ENCODE data around the gene NMT1.
"Not testable (repeated sequence)": the region's sequence is repeated elsewhere in the genome, so short reads cannot be mapped to it uniquely, and the experiment has no call there.

The NMT1 gene

DNA sequence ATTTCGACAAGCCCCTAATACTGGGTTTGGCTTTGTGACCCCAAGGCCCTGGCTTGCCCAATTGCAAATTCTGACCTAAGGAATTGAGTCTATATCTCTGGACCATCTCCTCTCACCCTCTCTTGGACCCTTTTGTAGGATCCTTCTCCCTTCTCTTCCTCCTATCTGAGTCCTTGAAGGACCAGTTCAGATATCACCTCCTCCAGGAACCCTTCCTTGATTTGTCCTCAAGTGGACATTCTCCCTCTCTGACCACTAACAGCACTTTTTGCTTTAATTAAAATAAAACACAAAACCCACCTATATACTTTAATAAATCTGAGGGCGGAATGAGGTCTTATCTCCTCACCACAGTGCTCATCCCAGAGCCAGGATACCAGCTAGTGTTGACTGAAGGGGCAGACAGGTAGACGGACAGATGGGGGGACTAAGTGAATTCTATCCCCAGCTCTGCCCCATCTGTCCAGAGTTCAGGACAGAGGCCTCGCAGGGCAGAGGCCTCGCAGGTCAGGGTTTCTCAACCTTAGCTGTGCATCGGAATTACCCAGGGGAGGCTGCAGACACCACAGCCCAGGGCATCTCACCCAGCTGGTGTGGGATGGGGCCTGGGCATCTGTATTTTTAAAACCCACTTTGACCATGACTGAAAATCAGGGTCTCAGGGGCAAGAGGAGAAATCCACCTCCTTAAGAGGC lies 62.1 kb downstream of the NMT1 start:
- no peak for DNase-seq

DNA sequence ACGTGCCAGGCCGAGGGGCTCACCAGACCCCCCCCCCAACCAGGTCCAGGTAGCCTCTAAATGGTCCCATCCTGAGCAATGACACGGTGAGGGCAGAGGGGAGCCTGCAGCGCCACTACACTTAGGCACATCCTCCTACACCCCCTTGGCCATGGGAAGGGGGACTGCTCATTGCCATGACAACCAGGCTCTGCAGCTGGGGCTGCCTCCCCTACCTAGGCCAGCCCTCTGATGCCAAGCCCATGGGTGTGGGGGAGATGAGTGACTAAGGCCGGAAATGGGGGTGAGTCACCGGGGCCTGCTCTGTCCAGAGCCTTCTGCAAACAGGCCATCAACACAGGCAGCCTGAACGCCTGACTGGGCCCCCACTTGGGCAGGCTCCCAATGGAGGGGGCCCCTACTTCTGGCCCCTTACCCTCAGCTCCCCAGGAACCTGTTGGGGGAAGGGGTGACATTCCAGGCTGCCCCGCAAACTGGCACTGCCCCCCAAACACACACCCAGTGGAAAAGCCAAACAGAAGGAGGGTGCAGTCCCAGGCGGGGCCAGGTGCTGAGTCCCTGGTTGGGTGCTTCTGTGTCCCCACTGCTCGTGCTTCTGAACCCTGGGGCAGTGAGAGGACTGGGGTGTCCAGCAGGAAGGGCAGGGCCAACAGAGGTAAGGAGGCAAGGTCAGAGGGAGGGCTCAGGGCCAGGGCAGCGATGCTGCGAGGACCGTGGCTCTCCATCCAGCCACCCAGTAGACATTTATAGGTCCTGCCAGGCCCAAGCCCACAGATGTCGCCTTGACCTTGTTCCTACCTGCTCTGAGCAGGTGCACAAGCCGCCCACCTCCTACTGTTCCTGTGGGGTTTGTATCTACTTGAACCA lies 63.0 kb downstream of the NMT1 start:
- DNase-seq, result no peak

DNA sequence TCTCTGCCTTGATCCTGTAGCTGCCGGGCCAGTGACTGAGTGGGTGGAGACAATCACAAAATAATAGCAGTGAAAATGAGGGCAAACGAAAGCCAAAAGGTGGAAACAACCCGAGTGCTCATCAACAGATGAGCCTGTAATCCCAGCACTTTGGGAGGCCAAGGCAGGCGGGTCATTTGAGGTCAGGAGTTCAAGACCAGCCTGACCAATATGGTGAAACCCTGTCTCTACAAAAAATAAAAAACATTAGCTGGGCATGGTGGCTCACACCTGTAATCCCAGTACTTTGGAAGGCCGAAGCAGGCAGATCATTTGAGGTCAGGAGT lies 63.6 kb downstream of the NMT1 start:
- DNase-seq, result not testable (repeated sequence)

DNA sequence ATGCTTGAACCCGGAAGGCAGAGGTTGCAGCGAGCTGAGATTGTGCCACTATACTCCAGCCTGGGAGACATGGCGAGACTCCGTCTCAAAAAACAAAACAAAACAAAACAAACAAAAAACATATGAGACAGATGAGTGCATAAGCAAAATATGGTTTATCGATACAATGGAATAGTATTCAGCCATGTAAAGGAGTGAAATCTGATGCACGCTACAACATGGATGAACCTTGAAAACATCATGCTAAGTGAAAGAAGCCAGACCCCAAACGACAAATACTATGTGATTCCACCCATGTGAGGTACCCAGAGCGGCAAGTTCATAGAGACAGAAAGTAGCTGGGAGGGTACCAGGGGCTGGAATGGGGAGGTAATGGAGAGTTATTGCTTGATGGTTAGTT lies 64.4 kb downstream of the NMT1 start:
- DNase-seq, result no peak

DNA sequence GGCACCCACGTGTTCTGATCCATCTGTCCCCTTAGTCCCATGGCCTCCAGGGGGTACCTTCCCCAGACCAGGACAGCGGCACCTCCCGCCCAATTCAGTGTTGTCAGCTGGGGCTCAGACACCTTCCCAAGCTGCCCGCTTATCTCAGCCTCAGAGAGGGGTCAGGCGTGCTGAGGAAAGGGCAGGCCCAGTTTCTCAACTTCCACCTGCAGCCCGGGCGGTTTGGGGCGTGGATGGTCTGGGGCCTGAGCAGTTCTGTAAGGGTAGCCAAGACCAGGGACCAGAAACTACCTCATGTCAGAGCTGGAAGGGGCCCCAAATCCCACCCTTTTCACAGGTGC lies 66.1 kb downstream of the NMT1 start:
- no peak for DNase-seq

DNA sequence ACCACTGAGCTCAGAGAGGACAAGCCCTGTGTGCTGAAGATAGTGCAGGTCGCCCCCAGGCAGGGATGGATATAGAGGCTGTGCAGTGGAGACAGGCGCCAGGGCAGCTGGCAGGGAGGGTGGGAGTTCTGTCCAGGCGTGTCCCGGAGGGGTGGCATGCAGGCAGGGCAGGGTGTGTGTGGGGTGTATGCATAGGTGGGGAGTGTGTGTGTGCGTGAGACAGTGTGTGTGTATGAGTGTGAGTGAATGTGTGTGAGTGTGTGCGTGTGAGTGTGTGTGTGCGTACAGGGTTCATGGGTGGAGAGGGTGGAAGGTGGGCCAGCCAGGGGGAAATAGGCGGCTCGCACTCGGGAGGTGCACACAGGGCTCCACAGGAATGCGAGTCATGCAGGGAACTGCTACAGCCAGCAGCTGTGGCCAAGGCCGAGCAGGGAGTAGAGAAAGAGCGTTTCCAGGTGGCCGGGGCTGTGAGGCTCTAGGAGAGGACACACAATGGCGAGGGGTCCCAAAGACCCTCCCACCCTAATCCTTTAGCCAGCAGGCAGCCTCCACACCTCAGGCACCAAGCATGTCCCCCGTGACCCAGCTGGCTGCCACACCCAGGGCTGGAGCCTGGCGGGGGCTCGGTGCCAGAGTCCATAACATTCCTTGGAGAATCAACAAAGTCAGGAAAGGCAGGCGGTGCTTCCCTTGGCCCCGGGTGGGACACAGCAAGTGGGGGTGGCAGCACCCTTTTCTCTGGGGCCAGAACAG lies 66.6 kb downstream of the NMT1 start:
- no peak for DNase-seq

DNA sequence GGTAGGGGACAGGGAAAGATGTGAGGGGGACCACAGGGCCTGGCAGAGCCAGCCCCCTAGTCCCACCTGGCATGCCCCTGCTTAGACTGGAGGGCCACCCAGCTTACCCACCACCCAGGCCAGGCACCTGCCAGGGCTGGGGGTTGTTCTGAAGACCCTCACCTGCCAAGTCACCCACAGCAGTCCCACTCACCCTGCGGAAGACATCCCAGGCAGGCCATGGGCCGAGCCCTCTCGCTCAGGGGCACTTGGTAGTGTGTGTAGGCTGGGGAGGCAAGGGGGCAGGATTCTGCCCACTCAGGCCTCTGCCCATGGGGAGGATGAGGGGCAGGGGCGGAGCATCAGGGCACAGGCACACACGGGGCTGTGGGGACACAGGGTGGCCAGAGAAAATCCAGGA lies 67.2 kb downstream of the NMT1 start:
- no peak for DNase-seq

DNA sequence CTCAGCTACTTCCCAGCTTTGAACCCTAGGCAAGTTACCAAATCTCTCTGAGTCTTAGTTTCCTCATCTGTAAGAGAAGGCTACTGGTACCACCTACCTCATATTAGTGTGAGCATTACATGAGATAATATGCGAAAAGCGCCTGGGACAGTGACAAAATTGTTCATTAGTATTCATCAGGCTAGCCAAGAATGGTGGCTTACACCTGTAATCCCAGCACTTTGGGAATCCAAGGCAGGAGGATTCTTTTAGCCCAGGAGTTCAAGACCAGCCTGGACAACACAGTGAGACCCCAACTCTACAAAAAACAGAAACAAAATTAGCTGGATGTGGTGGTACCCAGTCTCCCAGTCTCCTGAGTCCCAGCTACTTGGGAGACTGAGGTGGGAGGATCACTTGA lies 67.9 kb downstream of the NMT1 start:
- no peak for DNase-seq

DNA sequence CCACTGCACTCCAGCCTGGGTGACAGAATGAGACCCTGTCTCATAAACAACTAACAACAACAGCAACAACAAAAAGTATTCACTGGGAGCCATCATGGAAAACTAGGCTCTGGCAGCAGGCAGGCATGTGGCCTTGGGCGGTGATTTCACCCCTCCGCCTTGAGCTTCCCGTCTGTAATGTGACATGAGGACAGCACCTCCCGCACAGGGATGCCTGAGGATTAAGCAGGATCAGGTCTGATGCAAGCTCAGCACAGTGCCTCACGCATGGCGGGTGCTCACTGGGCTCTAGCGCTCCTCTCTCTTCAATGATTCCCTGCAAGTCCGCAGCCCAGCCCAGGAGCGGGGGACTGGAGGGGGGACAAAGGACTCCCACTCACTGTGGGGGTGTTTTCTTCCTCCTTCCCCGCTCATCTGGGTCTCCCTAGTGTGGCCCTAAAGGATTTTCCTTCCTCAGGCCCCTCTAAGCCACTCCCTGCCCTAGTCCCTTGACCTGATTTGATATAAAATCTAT lies 68.4 kb downstream of the NMT1 start:
- no peak for DNase-seq

DNA sequence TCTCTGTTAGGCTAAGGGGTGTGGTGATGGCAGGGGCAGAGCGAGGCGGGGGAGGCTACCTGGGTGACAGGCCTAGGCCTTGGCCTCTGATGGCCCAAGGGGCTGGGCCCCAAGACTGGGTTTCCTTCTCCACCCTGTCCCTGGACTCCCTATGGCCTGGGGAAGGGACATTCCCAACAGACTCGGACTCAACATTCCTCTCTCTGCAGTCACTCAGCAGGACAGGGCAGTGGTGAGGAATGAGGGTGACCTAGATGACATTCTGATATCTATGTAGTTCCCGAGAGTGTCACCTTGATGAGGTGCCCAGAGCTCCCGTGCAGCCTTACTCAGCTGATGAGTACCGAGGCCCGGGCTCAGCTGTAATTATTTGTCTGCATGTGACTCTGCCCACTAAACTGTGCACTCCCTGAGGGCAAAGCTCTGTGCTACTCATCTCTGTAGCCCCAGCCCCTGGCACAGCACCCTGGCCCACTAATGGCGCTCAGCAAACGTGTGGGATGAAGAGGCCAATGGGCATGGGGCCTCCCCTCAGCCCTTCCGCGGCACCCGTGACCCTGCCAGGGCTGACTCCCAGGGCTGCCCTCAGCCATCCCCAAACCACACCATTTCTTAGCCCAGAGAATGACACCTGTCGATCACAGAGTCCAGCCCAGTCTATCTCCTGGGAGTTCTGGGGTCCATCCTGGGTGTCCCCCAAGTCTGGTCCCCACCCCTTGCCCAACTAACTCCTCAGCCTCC lies 69.0 kb downstream of the NMT1 start:
- no peak for DNase-seq

DNA sequence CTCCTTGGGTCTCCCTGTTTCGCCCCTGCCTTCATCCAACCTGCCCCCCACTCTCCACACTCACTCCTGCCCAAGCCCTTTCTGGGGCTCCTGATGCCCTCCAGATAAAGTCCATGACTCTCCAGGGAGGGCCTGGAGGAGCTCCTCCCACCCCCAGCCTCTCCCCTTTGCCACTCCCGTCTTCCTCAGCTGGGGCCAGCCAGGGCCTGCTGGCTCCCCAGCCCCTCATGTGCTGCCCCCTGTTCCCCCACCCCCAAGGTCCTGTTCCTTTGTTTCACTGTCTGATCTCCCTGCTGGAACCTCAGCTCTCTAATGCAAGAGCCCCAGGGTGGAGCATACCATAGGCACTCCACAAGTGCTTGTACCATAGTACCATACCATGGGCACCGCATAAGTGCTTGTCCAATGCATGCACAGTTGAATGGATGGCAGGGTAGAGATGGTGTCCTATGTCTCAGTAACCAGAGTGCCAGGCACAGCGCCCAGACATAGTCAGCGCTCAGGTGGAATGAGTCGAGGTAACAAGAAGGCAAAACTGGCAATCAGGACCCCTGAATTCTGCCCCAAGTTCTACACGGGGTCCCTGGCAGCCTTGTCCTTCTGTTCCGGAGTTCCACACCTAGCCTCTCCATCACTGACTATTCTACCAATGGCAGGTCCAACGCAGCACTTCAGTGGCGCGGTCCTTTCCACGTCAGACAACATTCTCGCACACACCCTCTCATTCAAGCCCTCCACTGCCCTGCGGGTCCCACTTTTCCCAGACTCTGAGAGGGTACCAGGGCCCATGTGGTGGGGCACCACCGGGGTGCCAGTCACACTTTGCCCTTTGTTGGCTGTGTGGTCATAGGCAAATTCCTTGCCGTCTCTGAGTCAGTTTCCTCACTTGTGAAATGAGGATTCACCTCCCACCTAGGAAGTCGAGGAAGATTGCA lies 69.8 kb downstream of the NMT1 start:
- DNase-seq, result no peak

DNA sequence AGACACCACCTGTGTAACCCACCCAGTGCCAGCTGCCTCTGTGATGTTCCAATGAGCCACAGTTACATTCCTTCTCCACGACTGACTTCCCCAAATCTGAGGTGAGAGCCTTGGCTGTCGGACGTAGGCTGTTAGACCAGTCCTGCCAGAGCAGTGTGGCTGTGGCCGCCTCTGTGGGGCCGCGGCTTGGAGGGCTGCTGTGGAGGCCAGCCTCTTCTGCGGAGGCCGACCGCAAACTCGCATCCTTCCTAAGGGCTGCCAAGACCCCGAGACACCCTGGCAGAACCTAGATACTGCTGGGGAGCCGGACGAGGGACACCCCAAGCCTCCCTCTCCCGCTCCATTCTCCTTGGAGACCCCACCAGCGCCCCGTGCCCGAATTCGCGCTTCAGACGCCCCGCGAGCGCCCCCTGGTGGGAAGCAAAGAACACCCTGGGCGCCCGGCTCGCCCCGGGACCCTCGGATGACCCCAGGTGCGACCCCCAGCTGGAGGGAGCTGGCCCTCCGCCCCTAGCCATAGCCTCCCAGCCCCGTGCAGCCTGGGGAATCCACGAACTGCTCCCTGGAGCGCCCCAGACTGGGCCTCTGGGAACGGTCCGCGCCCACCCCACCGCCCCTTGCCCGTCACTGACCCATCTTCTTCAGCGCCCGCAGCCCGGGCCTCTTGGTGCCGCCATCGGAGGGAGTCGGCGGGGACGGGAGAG lies 70.7 kb downstream of the NMT1 start:
- DNase-seq, result peak; percentile 60

DNA sequence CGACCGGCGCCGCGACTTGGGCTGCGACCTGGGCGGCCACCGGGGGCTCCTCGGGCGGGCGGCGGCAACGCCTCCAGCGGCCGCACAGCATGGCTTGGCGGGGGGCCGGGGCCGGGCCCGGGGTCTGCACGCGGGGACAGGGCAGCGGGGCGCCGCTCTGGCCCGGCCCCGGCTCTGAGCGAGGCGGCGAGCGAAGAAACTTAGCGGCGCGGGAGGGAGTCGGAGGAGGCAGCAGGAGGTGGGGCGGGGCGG lies 71.1 kb downstream of the NMT1 start, which contains the start of gene PLCD3:
TSS of gene PLCD3 (minus strand) at position 196 of the 252 bp plus-strand sequence. CDS start at position 91, 105 bp downstream.
- DNase-seq, result no peak

DNA sequence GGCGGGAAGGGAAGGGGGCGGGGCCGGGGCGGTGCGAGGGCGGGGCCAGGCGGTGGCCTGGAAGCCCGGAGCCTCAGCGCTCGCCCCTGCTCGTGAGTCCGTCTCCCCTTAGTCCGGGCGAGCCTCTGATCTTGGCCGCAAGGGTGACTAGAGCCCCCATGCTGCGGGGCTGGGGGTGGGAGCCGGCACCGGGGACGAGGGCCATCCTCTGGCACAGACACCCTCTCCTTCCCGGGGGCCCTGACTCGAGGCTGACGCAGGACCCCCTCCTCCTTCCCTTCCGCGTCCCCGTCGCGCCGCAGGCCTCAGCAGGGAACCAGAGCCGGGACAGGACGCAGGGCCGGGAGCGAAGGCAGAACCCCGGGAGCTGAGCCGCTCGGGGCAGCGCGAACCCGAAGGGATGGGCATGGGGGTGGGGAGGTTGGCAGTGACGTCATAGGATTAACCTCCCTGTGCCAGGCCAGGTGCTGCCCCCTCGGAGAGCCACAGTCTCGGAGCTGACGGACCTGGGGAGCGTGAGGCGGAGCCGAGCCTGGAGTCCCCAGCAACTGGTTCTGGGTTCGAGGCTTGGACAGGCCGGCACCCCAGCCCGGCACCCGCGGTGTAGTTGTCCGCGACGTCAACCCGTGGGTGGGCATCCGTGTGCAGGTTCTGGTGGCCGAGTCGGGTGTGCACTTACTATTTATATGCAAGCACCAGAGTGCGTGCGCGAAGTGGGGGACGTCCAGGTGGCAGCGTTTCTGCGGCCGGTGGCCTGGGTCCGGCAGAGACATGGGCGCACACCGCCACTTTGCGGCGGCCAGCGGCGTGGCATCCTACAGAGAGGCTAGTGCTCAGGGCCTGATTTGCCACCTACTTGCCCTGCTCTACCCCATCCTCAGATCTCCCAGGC lies 71.7 kb downstream of the NMT1 start:
- DNase-seq, result peak; percentile 76

DNA sequence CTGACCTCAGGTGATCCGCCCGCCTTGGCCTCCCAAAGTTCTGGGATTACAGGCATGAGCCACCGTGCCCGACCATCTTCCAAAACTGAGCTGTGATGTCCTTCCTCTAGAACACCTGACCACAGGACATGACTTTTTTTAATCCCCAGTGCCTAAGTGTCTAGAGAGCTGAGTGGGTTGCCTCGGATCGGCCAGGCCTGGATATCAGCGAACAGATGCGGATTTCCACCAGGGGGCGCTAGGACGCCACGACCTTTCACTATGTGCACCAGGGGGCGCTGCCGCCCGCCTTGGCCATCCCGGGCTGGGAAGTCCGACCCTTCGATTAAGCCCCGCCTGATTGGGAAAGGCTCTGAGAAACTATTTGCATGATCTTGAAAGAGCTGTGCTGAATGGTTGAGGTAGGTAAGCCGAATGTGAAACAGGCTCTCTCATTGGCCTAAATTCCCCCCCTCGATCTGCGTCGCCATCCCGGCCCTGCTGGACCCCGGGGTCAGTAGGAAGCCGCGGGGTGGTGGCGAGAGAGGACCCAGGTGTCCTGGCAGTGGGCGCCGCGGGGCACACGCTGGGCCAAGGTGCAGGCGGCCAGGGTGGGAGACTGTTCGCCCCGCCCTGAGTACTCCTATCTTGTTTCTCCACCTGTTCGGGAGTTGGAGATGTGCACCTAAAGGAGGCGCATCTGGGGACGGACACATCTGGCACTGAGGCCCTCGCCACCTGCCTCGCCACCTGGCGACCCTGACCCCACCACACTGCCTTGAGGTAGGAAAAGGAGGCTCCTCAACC lies 74.3 kb downstream of the NMT1 start, which contains the start of gene ACBD4:
TSS of gene ACBD4 (plus strand) at position 496 of the 786 bp plus-strand sequence. CDS start 458 bp downstream, outside the sequence.
- peak; percentile 97 for DNase-seq

DNA sequence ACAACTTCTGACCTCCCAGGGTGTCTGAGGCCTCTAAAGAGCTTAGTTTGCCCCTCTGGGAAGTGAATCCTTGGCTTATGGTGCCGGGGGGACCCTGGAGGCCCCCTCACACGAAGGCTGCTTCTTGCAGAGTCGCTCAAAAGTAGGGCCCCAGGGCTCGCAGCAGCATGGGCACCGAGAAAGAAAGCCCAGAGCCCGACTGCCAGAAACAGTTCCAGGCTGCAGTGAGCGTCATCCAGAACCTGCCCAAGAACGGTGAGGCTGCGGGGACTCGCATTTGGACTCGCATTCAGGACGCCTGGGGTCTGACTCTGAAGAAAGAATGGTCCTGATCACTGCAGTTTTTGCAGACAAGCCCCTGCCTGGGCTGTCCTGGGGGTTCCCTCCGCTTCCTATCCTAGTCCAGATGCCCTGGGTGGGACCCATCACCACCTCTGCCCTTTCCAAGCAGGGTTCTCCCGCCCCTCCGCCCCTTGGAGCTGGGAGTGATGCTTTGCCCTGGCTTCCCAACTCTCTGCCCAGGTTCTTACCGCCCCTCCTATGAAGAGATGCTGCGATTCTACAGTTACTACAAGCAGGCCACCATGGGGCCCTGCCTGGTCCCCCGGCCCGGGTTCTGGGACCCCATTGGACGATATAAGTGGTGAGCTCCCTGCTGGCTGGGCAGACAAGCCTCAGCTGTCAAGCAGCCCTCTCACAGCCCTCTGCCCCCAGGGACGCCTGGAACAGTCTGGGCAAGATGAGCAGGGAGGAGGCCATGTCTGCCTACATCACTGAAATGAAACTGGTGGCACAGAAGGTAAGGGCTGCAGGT lies 75.1 kb downstream of the NMT1 start:
- DNase-seq, result no peak

DNA sequence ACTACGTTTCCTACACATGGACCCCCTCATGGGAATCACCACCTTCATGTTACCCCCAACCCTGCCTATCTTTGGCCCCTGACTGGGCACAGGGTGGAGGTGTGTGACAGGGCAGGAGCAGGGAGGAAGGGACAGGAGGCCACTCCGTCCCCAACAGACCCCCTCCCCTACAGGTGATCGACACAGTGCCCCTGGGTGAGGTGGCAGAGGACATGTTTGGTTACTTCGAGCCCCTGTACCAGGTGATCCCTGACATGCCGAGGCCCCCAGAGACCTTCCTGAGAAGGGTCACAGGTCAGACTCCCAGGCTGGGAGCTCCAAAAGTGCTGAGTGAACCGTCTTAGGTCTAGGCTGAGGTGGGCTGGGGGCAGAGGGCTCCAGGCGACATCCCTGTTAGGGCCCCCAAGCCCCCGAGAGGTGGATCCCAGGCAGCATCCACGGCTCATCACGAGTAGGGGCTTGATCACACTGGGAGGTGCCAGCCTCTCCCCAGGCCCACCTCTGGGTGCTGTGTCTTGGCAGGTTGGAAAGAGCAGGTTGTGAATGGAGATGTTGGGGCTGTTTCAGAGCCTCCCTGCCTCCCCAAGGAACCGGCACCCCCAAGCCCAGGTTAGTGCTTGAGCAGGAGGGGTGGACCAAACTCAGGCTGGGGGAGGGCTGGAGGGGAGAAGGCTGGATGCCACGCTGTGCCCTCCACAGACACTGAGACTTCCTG lies 75.9 kb downstream of the NMT1 start:
- DNase-seq, result no peak

Measured in T-helper 9 cell (primary cell).